COLO829 (cell line): Measurements from ENCODE around the gene TM4SF20.
"Not testable (repeated sequence)": the region's sequence is repeated elsewhere in the genome, so short reads cannot be mapped to it uniquely, and the experiment has no call there.

ENCODE experiments used
- DNase-seq: peaks from one replicate; pipeline ENCODE4 v3.0.0; 2012; ENCODE audit warnings: low spot score

Gene TM4SF20

DNA sequence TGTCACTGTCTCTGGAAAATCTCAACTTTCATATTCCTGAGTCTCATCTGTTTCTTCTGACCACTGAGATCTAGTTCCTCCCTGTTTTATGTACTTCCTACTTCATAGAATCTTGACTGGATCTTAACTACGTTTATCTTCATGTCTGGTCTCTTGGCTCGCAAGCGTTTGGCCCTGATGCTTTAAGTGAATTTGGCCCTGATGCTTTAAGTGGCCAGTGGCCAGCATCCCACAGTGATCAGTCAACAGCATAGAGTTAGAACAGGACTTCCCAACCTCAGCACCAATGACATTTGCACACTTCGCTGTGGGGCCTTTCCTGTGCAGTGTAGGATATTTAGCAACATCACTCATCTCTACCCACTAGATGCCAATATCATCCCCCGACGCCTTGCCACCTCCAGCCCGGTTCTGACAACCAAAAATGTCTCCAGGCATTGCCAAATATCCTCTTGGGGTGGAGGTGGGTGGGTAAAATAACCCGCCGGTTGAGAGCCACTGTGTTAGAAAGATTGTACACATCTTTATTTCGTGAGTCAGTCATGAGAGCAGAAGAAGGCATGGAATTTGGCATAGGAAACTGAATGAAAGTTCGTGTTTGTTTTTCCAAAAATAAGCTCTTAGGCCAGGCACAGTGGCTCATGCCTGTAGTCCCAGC, 12.2 kb downstream of the TM4SF20 start:
- no peak for DNase-seq

DNA sequence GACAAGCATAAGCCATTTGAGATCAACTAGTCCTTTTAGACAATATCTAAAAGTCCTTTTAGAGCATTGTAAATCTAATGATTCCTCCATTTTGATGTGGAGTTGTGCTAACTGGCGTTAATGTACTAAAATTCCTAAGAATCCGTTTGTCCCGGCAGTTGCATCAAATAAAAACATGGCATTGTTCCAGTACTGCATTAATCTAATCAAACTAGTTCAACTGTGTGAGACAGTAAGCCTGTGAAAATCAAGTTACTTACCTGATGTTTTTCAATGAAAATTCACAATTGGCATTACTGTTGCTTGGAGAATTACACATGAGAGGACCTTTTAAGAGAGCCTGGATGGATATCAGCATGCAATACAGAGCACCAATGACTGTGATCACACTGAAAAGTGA, 13.3 kb downstream of the TM4SF20 start:
- no peak for DNase-seq

DNA sequence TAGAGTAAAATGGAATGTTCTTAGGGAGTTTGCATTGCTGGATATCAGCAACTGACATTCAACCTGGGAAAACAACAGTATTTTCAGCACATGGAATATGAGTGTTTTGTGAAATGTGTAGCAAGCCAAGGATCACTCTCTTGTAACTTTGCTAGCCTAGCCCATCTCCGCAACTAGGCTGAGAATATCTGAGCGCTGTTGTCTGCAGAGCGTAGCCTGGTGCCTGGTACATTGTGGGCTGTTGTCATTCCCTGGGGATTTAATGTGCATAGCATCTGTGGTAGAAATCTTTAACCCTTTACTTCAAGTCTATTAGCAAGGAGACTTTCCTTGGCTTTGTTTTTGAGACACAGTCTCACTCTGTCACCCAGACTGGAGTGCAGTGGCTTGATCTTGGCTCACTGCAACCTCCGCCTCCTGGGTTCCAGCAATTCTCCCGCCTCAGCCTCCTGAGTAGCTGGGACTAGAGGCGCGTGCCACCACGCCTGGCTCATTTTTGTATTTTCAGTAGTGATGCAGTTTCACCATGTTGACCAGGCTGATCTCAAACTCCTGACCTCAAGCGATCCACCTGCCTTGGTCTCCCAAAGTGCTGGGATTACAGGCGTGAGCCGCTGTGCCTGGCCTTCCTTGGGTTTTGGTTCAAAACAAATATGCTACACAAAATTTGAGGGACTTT, 14.4 kb downstream of the TM4SF20 start:
- DNase-seq, result not testable (repeated sequence)

DNA sequence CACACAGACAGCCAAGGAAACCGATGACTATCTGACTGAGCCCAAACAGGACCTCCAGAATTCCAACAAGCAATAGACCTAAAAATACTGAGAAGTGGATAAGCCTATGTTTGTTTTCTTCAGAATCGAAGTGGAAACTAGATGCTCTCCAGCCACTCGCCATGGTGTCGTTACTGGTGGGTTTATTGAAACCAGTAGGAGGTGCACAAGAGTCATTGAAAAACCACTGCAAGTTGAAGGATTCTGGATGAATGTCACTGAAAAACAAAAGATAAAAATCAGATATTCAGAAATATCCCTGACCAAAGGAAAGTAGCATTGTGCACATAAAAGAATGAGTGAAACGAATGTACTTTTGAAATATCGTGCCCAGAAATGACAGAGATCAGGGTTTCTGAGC, 15.3 kb downstream of the TM4SF20 start:
- no peak for DNase-seq

DNA sequence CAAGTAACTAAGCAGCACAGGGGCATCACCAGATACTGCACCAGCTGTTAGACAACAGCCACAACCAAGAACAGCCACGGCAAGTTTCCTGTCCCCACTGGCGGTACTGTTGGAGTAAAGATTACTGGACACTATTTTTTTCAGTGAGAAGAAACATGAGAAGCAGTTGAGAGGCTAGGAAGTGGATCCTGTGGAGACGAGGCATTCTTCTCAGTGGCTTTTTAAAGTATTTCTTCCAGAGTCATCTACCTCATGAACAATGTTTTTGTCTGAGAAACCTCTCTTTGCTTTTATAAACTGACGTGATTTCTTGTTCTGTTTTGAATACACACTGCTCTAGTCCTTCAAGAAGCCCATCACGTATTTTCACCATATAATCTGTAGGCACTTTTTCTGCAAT, 18.8 kb downstream of the TM4SF20 start:
- no peak for DNase-seq

DNA sequence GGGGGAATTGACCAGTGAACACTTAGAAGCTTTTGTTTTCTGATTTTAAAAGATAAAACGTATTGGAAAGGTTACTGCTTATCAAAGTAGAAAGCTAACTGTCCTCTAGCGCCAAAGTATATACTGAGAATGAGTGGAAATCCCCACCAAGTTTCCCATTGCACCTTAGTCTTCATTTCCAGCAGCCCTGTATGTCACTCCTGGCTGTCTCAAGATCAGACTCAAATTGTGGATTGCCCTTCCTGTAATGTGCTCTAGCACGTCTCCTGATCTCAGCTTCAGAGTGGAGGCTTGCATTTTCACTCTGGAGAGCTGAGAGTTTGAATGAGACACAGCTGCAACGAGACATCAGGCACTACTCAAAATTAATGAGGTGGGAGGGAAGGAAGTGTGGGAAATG, 27.5 kb downstream of the TM4SF20 start:
- no peak for DNase-seq

DNA sequence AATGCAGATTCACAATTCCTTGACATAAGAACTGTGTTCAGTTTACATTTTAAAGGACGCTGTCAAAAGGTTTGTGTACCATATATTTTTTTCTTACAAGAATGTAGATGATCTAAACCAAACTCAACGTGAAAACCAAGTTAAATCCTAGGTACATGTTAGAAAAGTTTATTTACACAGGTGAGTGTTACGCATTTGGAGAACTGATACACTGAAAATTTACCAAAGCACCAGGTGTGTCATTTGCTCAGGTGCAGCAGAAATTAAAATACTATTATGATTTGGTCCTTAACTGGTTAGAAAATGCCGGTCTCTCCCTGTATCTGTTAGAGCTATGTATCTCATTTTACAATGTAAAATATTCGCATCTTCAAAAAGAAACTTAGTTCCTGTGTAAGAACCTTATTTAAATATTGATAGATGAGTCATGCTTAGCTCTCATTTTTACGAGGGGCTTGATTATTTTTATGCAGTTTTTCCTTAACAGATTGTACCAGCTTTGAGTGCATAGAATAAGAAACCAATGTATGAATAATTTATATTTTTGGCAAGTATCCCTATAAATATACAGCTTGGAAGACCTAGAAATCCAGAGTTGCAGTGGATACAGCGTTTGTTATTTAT, 29.0 kb downstream of the TM4SF20 start:
- no peak for DNase-seq

DNA sequence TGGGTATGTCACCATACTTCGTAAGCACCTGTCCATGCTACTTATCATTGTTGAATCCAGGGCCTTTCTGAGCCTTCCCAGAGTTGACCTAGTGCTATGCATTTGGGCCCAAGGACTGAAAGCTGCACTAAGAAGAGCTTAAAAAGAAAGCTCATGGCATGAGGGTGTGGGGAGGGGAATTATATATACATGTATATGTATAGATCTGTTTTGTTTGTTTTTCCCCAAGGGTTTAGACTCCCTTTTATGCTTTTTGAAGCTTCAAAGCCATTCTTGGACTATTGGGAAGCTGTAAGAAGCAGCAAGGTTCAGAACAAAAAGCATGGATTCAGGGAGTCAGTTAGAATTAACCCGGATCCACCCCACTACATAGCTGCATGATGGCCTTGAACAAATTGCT, 30.8 kb downstream of the TM4SF20 start:
- DNase-seq, result no peak

DNA sequence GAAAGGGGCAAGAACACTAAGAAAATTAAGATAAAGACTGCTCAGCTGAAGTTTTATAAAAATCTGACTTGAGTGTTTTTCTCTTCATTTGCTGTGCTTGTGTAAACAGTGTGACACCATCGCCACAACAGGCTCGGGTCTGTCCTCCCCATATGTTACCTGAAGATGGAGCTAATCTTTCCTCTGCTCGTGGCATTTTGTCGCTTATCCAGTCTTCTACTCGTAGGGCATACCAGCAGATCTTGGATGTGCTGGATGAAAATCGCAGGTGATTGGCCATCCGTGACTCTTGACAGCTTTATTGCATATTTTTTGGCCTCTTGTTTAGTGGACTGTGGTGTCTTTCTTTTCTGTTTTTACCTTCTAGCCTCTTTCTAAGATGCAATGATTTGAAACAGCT, 32.0 kb downstream of the TM4SF20 start:
- no peak for DNase-seq

DNA sequence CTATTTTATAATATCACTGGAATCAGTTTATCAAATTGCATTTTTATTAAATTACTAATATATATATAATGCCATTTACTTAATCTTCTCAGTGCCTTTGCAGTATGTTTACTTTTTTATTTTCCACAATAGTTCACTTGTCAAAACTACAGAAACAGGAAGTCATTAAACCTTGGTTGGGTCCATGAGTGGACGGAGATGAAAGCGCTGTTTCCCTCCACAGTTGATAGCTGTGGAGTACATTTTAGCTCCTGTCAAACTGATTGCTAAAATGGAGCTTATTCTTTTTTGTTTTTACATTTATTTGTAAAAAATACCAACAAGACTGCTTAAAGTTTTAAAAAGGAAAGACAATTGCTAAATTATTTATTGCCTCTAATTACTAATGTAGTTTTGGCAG, 34.9 kb downstream of the TM4SF20 start:
- DNase-seq, result peak; percentile 57

DNA sequence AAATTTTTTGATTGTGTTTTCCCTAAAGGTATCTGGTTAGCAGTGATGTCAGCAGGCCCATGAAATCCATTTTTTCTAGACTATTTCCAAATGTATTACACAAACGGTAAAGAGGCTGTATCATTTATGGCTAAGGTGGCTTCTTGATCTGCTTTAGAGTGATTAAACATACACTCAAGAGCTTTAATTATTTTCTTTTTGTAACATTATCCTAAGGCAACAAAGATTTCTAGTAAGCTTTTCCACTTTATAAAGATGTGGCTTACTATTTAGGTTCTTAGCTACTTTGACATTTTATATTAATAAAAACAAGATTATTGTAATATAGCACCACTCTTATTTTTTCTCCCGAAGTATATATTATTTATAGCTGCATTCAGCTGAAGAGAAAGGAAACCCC, 37.6 kb downstream of the TM4SF20 start:
- DNase-seq, result no peak

DNA sequence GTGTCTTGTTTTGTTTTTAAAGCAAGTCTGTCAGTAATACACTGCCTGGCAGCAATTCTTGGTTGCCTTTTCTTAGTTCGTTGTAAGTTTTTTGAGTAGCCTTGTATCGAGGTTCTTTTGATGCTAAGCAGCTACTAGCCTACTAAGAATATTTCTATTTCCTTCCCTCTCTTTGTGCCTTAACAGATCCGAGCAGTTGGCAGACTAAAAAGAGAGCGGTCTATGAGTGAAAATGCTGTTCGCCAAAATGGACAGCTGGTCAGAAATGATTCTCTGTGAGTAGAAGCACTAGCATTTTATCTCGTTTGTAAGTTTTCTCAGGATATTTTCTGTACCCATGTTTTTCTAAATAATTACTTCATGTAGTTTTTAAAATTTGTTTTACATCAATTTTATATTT, 39.0 kb downstream of the TM4SF20 start:
- no peak for DNase-seq

DNA sequence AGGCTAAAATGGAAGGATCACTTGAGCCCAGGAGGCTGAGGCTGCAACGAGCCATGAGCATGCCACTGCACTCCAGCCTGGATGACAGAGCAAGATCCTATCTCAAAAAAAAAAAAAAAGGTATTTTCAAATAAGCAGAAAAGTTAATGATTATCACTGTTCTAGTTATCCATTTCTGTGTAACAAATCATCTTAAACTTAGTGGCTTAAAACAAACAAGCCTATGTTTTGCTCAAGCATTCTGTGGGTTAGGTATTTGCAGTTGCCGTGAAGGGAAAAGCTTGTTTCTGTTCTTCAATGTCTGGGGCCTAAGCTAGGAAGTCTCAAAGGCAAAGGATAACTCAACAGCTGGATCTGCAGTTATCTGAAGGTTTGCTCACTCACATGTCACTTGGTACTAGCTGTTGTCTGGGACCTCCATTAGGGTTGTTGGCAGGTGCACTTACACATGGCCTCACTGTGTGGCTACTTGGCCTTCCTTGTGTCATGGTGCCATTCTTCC, 40.0 kb downstream of the TM4SF20 start:
- DNase-seq, result no peak

DNA sequence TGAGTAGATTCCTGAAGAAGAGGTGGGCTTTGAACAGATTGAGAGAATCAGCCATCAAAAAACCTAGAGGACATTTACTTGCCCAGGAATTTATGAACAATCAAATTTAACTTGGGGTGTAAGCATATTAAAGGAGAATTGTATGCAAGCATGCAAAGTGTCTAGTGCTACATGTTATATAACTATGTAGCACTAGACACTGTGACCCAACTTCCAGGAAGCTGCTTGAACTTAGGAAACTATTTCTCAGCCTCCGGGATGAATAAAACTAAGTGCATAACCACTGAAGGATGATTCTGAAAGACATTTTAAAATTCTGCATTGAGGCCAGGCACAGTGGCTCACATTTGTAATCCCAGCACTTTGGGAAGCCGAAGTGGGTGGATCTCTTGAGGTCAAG, 41.7 kb downstream of the TM4SF20 start:
- no peak for DNase-seq

DNA sequence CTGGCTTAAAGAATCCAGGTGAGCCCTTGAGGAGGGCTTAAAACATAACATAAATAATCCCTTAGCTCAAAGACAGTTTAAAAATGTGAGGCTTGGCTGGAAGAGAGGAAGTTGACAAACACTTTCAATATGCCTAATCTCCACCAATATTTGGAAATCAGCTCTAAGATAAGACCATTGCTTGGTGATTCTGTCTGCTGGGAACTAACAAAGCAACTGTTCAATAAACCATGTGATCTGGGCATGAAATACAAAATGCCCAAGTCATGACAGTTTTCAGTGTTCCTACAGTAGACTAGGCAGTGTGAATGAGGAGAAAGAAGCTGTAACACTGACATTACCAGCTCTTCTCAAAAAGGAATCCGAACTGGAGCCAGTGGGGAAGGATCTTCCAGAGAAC, 43.4 kb downstream of the TM4SF20 start:
- no peak for DNase-seq

DNA sequence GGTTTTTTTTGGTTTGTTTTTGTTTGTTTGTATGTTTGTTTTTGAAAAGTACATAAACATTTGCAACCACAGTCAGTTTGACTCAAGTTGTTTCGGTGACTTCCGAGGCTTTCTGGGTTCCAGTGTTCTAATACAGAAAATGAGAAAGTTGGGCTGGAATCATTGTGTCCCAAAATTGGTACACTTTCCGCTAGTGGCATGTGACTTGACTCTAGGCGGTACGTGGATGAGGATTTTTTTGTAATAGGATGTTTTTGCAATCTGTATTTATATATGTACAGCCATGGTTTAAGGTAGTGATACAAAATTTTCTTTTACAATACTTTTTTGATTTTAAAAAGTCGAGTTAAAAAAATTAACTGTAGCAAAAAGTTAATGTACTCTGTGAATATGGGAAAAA, 52.3 kb downstream of the TM4SF20 start:
- DNase-seq, result no peak

DNA sequence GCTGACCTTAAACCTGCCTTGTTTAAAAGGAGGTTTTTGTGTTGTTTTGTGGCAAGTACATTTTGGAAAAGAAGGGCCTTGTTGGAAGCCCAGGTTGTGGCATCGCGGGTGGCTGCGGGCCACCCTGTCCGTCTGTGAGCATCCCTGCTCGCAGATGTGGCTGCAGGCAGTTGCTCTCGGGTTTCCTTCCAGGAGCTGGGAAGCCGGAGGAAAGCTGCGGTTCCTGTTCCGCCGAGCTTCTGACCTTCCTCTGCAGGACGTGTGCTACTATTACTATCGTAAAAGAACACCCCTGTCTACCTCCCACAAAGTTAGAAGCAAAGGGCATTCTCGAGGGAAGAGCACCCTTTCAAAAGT, 53.3 kb downstream of the TM4SF20 start:
- DNase-seq, result peak; percentile 43

DNA sequence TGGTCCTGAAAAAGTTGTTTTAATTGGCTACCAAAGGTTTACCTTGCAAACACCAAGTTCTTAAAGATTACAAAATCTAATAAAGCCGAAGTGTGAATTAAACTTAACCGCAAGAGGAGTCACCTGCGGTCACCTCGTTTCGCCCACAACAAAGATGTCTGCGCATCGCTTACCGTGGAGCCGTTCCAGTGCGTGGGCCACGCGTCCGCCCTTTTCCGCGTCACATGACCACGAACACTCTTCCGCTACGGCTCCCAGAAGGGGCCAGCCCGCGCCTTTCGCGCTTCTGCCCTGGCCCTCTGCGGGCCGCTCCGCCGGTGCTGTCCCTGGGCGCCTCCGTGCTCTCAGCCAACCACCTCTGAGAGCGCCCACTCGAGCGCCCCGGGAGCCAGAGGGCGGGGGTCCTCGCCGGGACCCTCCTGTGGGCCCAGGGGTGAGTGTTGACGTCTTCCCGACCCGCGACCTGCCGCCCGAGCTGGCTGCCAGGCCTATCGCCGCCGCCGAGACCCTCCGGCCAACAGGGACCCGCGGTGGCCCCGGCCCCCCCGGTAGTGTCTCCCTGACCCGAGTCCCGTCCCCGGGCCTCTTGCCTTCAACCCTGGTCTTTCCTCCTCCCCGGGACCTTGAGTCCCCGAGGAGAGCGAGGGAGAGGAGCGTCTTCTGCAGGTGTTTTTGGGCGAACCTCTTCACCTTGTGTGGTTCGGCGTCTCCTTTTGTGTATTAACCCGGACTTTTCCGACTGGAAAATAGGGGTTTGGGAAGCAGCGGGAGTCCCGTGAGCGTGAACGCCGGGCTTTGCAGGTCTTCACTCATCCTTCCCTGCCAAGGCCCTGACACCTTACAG, 53.9 kb downstream of the TM4SF20 start, which contains the start of gene MFF:
Gene MFF (plus strand): TSS at position 257 of the 844 bp plus-strand sequence. CDS start 5,415 bp downstream, outside the sequence.
- peak; percentile 96 for DNase-seq

DNA sequence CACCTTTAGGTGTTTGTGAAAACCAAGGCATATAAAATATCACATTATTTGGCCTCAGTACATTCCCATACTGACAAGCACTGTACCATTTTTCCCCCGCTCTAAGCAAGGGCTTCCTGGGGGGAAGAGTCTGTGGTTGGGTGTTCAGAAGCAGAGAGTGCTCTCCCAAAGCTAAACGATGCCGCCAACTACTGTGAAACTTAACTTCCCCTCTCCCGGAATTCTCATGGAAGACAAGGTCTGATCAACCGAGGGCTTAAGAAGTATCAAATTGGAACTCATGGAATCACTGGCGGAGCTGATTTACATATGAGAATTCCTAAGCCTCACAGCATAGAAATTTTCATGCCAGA, 54.5 kb downstream of the TM4SF20 start:
- DNase-seq, result peak; percentile 15

DNA sequence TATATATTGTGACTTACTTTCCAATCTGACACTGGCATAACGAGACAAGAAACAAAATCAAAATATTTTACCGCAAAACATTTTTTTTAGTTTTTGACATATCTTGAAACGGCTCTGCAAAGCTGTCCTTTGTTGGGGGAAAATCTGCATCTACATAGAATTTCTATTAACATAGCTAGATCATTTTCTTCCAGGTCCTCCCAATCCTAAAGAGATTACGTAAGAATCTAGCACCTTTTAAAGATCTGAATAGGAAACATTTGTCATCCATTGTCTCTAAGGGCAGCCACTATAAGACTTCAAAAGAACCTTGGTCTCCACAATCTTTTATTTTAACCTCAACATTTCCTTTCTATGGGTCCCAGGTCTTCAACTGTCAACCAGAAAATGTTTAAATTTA, 55.3 kb downstream of the TM4SF20 start:
- DNase-seq, result no peak

DNA sequence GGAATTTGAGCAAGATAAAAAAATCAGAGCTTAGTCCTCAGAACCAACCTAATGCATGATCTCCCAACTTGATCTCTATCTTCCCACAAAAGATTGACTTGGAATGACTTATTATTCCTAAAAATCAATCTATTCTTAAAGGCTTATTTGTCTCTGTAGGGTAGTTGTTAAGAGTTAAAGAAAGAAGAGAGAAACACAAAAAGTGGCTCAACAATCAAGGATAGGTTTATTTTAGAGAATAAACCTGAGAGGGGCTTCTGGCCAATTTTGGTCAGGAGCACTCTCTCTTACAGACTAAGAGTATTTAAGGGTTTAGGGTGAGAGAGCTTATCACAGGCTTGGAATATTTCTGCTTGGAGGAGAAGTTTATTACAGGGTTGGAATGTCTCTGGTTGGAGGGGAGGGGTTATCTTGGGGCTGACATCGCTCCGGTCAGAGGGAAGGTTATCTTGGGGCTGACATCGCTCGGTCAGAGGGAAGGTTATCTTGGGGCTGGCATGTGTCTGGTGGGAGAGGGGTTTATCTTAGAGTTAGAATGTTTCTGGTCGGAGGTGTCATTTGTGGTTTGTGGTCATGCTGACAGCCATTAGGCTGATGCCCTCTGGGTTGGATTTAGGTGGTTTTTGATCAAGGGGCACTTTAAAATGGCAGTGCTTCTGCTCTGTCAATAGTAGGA, 56.4 kb downstream of the TM4SF20 start:
- no peak for DNase-seq
